GM12892 (cell line): ENCODE data around the gene PRKAR2B.

Source experiments
- POLR2A ChIP-seq: IDR thresholded peaks from 2 replicates; pipeline ENCODE4 v1.6.1; 2011; ENCODE audit warnings: low read depth, low read length, control low read depth
- POLR2AphosphoS5 ChIP-seq: IDR thresholded peaks from 2 replicates; pipeline ENCODE4 v1.6.1; 2011; ENCODE audit warnings: low read depth, low read length, control low read depth

- TF ChIP-seq POLR2A (no peak), POLR2AphosphoS5 (no peak)
Measured at GRCh38 chr7:107128217-107128616, 83.7 kb downstream of the PRKAR2B start.
